Measurements from ENCODE around the gene ZBTB16. TPM values are rescaled to one million over a fixed set of nuclear protein-coding genes. Genes with fewer than 3 reads are reported as not detected.

The ZBTB16 gene
- total and polyA plus RNA-seq, 3 donors from 2014 or later: 11.4 to 88.5 (median 51.5) TPM

DNA sequence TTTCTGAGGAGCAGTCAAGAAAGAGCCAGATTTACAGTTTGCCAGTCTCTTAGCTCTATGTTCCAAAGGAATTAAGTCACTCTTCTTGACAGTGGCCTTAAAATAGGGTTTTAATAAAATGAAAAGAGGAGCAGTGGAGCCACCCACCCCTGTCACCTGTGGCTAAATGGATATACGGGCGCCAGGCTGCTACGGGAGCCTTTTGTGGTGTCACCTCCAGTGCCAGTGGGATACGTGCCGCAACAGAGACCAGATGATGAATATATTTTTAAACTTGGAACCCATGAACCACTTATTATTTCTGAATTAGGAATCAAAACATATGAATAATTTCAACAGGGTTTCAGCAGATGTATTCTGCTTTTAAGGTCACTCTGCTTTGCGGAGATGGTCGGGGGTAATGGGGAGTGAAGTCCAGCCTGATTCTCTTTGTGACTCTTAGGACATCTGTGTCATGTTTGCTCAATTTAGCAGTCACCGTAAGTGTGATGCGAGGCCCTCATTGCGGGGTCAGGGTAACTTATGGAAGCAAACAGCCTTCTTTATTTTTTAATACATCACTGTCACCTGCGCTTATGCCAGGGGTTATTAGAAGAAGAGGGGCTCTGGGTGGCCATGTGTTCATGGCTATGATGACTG, 64.3 kb downstream of the ZBTB16 start:
- Histone ChIP-seq H3K27me3 (no peaks in the 10 kb centered on the region), H3K4me1 (peaks cover 7% of the 10 kb centered on the region), H3K36me3 (ENCODE audit: low read depth, missing control alignments) (no peaks in the 10 kb centered on the region), H3K27ac (no peak overlapping the region), H3K9me3 (no peaks in the 10 kb centered on the region), H3K4me3 (no peak overlapping the region)
- WGBS, 2 donors: 95 to 98% methylated on average over 11 of the region's 11 CpGs
- DNase-seq: no peak
- intact Hi-C loops (cut with DNase I; ENCODE audit: low total_unique reads): no loop called here
- TF ChIP-seq, protein P1, sequence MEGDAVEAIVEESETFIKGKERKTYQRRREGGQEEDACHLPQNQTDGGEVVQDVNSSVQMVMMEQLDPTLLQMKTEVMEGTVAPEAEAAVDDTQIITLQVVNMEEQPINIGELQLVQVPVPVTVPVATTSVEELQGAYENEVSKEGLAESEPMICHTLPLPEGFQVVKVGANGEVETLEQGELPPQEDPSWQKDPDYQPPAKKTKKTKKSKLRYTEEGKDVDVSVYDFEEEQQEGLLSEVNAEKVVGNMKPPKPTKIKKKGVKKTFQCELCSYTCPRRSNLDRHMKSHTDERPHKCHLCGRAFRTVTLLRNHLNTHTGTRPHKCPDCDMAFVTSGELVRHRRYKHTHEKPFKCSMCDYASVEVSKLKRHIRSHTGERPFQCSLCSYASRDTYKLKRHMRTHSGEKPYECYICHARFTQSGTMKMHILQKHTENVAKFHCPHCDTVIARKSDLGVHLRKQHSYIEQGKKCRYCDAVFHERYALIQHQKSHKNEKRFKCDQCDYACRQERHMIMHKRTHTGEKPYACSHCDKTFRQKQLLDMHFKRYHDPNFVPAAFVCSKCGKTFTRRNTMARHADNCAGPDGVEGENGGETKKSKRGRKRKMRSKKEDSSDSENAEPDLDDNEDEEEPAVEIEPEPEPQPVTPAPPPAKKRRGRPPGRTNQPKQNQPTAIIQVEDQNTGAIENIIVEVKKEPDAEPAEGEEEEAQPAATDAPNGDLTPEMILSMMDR (IDR thresholded peaks at IDR 0.05): no peak
- TF ChIP-seq POLR2A (IDR thresholded peaks at IDR 0.05): no peak

DNA sequence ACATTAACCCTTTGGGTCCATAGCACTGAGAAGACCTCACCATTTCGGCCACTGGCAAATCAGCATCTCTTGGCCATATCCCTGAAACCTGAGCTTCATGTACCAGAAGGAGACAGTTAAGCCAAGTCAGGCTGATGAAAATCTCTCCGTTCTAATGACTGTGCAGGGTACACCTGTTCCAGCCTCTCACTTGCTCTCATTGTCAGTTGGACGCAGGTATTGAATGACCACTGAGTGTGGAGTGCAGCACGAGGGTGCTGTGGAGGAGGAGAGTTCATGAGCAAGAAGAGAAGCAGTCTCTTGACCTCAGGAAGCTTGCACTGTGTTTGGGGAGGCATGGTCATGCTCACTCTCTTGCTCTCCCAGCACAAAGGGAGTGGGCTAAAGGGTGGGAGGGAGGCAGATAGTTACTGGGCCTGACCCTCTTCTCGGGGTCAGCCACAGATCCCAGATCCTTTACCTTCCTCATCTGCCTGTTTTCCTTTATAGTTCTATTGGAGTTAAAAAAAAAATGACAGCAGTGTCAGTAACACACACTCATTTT, 65.2 kb downstream of the ZBTB16 start:
- Histone ChIP-seq H3K27ac (no peak overlapping the region), H3K9me3 (no peaks in the 10 kb centered on the region), H3K4me3 (no peak overlapping the region), H3K4me1 (peaks cover 16% of the 10 kb centered on the region), H3K36me3 (ENCODE audit: low read depth, missing control alignments) (no peaks in the 10 kb centered on the region), H3K27me3 (no peaks in the 10 kb centered on the region)
- TF ChIP-seq, protein P1 (IDR thresholded peaks at IDR 0.05): no peak
- no peak for TF ChIP-seq POLR2A (IDR thresholded peaks at IDR 0.05)
- intact Hi-C loops (cut with DNase I; ENCODE audit: low total_unique reads): no loop called here
- no peak for DNase-seq
- WGBS, 2 donors: 84 to 93% methylated on average over 5 of the region's 5 CpGs

DNA sequence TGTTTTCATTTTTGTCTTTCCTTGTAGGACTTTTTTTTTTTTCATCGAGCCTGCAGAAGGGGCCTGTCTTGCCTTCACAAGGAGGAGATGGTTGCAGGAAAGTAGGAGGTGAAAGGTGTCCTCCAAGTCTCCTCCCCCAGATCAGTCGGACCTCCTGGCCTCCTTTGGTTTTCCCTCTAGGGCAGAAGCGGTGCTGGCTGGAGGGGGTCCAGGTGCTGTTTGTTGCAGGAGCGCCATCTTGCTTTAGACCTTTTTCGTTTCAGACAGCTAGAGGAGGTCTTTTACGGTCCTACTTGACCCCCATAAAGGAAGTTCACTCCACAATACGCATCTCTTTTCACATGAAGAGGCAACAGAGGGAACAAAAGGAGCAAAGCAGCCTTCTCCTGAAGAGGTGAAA, 66.0 kb downstream of the ZBTB16 start:
- Histone ChIP-seq H3K4me3 (no peak overlapping the region), H3K4me1 (peaks cover 25% of the 10 kb centered on the region), H3K27ac (no peak overlapping the region), H3K9me3 (no peaks in the 10 kb centered on the region), H3K27me3 (no peaks in the 10 kb centered on the region), H3K36me3 (ENCODE audit: low read depth, missing control alignments) (no peaks in the 10 kb centered on the region)
- intact Hi-C loops (cut with DNase I; ENCODE audit: low total_unique reads): no loop called here
- WGBS, 2 donors: 89 to 91% methylated on average over 7 of the region's 7 CpGs
- no peak for DNase-seq
- TF ChIP-seq POLR2A (IDR thresholded peaks at IDR 0.05): no peak
- TF ChIP-seq, protein P1 (IDR thresholded peaks at IDR 0.05): no peak

DNA sequence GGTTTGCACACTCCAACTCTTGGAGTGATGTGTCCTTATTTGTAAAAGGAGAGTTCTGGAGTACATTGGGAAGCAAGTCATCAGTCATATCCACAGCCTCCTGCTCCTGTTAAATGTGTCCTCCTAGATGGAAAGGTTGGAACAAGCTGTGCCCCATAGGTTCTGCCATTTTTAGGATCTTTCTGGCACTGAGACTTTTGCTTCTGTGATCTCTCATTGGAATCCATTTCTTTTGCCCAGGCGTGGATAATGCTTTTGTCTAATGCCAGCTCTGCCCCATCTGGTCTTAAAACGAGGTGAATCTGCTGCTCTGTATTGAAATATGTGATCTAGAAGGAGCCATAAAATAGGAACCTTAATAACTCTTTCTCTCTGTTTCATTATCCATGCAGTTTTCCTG, 66.4 kb downstream of the ZBTB16 start:
- whole genome bisulfite sequencing, 2 donors: 92 to 94% methylated on average over 2 of the region's 2 CpGs
- H3K4me1 ChIP-seq: peaks cover 25% of the 10 kb centered on the region
- H3K27ac ChIP-seq: no peak overlapping the region
- H3K4me3 ChIP-seq: no peak overlapping the region
- H3K9me3 ChIP-seq: no peaks in the 10 kb centered on the region
- H3K27me3 ChIP-seq: no peaks in the 10 kb centered on the region
- H3K36me3 ChIP-seq (ENCODE audit: low read depth, missing control alignments): no peaks in the 10 kb centered on the region
- TF ChIP-seq, protein P1 (IDR thresholded peaks at IDR 0.05): no peak
- no peak for TF ChIP-seq POLR2A (IDR thresholded peaks at IDR 0.05)
- no peak for DNase-seq
- intact Hi-C loops (cut with DNase I; ENCODE audit: low total_unique reads): no loop called here

DNA sequence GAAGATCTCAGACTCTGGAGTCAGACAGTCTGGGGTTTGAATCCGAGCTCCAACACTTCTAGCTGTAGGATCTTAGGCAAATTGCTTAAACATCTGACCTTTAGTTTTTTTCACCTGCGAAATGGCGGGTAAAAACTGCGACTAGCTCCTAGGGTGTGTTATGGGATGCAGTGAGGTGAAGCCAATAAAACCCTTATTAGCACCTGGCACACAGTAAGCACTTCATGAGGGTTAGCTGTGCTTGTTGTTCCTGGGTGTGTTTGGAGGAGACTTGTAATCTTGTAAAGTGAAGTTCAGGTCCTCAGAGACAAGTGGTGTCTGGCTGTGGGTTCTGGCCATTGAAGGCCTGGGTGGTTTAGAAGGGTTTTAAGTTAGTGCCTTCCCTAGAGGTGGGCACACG, 68.9 kb downstream of the ZBTB16 start:
- Histone ChIP-seq H3K27me3 (no peaks in the 10 kb centered on the region), H3K4me1 (peaks cover 20% of the 10 kb centered on the region), H3K4me3 (no peak overlapping the region), H3K27ac (no peak overlapping the region), H3K9me3 (no peaks in the 10 kb centered on the region), H3K36me3 (ENCODE audit: low read depth, missing control alignments) (no peaks in the 10 kb centered on the region)
- no peak for TF ChIP-seq POLR2A (IDR thresholded peaks at IDR 0.05)
- TF ChIP-seq, protein P1 (IDR thresholded peaks at IDR 0.05): no peak
- WGBS, 2 donors: 96 to 99% methylated on average over 5 of the region's 5 CpGs
- DNase-seq: no peak
- intact Hi-C loops (cut with DNase I; ENCODE audit: low total_unique reads): no loop called here

Data from testis (tissue), 3 donors.